Dermis microvascular lymphatic vessel endothelial cell (primary cell): ENCODE measurements around the gene ZNHIT1. TPM values are rescaled to one million over a fixed set of nuclear protein-coding genes. Genes with fewer than 3 reads are reported as not detected.

Experiments
- total RNA-seq: library from RNA; depleted of rRNA; stranded (reverse); fragments of >200 nt; gene quantifications from 2 replicates; pipeline ENCODE4 v1.2.1, GENCODE V29; 2014

The ZNHIT1 gene
- total RNA-seq, 1 donor from 2014 or later = 83.1 TPM

Other genes with a start within 250 kb of the ZNHIT1 start
- not detected in 2 replicates for gene MUC12, start 248.6 kb upstream of the ZNHIT1 start, total RNA-seq
- not detected in 2 replicates for gene MUC17, start 198.1 kb upstream of the ZNHIT1 start, total RNA-seq
- gene TRIM56, start 132.7 kb upstream of the ZNHIT1 start, total RNA-seq = 8.9 and 11.6 TPM in 2 replicates
- 81.9 and 88.2 TPM in 2 replicates for gene SERPINE1, start 91.1 kb upstream of the ZNHIT1 start, total RNA-seq
- 126 and 172 TPM in 2 replicates for gene AP1S1, start 63.7 kb upstream of the ZNHIT1 start, total RNA-seq
- not detected in 2 replicates for gene VGF, start 52.6 kb upstream of the ZNHIT1 start, total RNA-seq
- gene NAT16, start 37.9 kb upstream of the ZNHIT1 start, total RNA-seq = not detected in 2 replicates
- not detected in 2 replicates for gene MOGAT3, start 17.1 kb upstream of the ZNHIT1 start, total RNA-seq
- gene PLOD3, start 584 bp upstream of the ZNHIT1 start, total RNA-seq = 27.2 and 35.4 TPM in 2 replicates
- gene CLDN15, start 19.6 kb downstream of the ZNHIT1 start, total RNA-seq = 2.1 and 3.2 TPM in 2 replicates
- 162 and 217 TPM in 2 replicates for gene FIS1, start 26.9 kb downstream of the ZNHIT1 start, total RNA-seq
- gene IFT22, start 103.6 kb downstream of the ZNHIT1 start, total RNA-seq = 10.7 and 14.8 TPM in 2 replicates
- gene COL26A1, start 144.7 kb downstream of the ZNHIT1 start, total RNA-seq = not detected in 2 replicates